ENCODE data around the gene EYA4.

The EYA4 gene

GRCh38 chr6:133242637-133243585, 1.8 kb downstream of the EYA4 start:
- DNase-seq (ENCODE audit: low spot score) = no peak

DNA sequence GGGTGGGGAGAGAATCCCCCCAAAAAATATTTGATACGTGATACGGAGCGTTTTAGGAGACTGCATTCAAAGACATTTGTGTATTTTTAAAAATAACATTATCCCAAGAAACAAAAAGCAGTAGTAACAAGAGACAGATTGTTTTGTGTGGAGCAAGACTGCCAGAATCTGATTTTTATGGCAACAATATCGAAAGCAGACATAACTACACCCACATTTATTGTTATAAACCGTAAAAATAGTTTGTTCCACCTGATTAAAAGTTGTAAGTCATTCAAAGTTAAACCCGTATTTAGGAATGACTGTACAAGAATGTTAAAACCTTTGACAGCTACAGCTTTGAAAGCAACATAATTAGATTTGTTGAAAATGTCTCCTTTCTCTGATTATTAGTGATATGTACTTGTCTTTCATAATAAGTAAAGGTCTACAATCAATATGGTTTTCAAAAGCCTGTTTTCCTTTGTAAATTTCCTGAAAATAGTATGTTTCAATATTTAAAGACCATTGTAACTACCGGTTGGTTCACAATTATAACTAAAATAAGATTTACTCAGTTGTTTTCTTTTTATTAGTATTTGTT, 2.7 kb downstream of the EYA4 start:
- no peak for DNase-seq (ENCODE audit: low spot score)
- no peak for FAIRE-seq

More at GRCh38 chr6:133242637-133243585, 1.8 kb downstream of the EYA4 start:
- no peak for FAIRE-seq

- FAIRE-seq (no peak), DNase-seq (ENCODE audit: low spot score) (no peak)
Measured at GRCh38 chr6:133244519-133244918, 3.4 kb downstream of the EYA4 start.

DNA sequence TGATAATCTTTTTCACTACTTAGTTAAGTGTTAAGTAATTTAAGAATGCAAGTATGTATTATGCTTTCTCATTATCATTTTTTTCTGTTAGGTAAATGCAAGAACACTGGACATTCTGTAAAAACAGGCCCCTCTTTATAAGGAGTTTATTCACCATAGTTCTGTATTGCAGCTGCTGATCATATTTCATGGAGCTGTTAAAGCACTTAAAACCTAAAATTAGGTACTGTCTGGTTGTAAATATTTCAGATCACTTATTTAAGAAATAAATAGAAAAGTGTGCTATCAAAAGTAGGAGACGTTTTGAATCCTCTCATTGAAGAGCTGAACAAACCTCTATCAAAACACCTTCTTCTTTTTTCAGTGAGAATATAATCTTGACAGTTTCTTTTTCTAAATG, 3.9 kb downstream of the EYA4 start:
- FAIRE-seq (no peak), DNase-seq (ENCODE audit: low spot score) (no peak)

DNA sequence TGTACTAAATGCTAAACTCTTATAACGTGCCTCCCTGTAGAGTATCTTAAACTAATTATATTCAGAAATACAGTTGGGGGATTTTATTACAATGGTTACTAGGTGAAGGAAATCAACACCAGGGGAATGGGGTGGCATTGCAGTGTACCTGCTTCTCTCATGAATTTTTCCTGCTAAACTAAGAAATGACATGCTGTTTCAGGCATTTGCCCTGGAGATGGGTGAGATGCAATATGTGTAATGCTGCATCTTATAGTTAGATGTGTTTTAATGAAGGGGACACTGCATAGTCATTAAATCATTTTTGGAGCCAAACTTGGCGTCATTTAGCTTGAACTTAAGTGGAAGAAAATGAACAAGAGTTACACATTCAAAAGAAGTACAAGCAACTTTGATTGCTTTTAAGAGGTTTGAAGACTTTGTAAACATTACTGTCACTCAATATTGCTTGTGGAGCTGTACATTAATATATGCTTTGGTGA, 4.3 kb downstream of the EYA4 start:
- DNase-seq (ENCODE audit: low spot score) (no peak), FAIRE-seq (no peak)

- DNase-seq (ENCODE audit: low spot score) (no peak), FAIRE-seq (no peak)
Measured at GRCh38 chr6:133247581-133247980, 6.4 kb downstream of the EYA4 start.

DNA sequence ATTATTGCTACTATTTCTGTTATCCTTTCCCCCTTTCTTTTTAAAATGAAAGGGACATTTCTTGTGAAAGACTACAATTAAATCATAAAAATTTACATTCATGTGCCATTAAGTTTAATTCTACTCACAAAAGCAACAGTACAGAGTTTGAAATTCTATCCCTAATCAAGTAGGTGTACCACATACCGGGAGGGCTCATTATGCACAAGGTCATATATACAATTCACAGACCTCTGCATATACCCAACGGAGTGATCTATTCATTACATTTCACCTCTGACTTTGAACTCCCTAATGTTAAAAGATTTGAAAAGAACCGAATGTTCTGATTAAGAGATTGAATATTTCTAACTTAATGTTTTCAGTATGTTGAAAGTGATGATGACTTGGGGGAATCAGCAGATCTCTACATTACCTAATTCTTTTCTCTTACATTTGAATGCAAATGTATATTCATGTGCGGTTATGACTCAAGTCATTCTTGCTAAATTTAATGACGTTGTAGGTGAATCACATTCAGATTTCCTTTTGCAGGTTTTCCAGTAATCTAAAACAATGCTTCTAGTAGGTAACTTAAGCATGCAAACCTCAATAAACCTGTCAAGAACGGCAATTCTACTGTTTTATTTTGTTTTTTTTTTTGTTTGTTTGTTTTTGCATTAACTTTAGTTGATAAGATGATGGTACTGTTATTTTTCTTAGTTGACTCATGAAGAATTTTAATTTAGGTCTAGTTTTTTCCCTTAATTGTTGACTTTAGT, 7.3 kb downstream of the EYA4 start:
- no peak for FAIRE-seq

DNA sequence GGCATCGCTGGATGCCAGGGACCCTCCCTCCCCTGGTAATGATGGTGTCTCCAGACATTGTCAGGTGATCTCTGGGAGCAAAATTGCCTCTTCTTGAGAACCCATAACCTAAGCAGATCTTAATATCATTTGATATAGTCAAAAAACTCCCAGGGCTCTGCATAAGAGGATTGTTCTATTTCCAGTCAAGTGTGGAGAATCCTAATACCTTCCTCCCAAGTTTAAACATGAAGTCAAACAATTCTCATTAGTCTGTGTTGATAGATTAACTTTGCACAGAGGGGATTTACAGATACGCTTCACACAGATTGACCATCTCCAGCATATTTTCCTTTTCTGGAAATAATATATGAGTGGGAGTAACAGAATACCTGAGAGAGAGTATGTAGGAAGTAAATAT, 10.5 kb downstream of the EYA4 start:
- DNase-seq (ENCODE audit: low spot score) (no peak), FAIRE-seq (no peak)

More for the DNA sequence above, 7.3 kb downstream of the EYA4 start:
- no peak for DNase-seq (ENCODE audit: low spot score)

- no peak for FAIRE-seq
- DNase-seq (ENCODE audit: low spot score) = no peak
Measured at GRCh38 chr6:133254552-133255228, 13.5 kb downstream of the EYA4 start.

GRCh38 chr6:133257545-133258105, 16.5 kb downstream of the EYA4 start:
- no peak for DNase-seq (ENCODE audit: low spot score)
- no peak for FAIRE-seq

- FAIRE-seq = no peak
Measured at GRCh38 chr6:133259561-133259960, 18.4 kb downstream of the EYA4 start.

DNA sequence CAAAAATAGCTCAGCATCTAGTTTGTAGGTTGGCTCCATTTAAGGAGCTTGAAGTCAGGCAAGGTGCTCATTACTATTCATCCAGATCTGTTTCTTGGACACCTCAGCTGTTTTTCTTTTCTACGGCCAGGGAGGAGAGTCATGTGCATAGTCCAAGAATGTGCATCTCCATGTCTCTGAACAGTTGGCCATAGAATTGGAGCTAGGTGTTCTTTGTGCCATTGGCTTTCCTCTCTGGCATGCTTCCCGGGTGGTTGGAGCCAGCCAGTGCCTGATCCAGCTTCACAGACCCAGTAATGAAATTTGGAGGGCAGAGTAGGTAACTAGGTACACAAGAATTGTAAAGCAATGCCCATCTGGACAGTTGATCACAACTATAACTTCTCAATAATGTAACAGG, 21.6 kb downstream of the EYA4 start:
- FAIRE-seq (no peak), DNase-seq (ENCODE audit: low spot score) (no peak)

More at GRCh38 chr6:133259561-133259960, 18.4 kb downstream of the EYA4 start:
- DNase-seq (ENCODE audit: low spot score) = no peak

GRCh38 chr6:133265066-133265465, 23.9 kb downstream of the EYA4 start:
- no peak for FAIRE-seq
- no peak for DNase-seq (ENCODE audit: low spot score)

DNA sequence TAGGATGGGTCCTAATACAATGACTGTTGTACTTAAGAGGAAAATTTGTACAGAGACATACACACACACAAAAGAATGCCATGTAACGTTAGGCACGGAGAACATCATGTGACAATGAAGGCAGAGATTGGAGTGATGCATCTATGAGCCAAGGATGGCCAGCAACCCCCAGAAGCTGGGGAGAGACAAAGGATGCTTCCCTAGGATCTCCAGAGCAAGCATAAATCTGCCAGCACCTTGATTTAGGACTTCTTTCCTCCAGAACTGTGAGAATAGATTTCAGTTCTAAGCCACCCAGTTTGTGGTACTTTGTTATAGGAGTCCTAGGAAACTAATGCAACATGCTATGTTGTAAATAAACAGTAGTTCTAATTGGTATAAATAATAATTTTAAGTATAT, 25.0 kb downstream of the EYA4 start:
- FAIRE-seq (no peak), DNase-seq (ENCODE audit: low spot score) (no peak)

DNA sequence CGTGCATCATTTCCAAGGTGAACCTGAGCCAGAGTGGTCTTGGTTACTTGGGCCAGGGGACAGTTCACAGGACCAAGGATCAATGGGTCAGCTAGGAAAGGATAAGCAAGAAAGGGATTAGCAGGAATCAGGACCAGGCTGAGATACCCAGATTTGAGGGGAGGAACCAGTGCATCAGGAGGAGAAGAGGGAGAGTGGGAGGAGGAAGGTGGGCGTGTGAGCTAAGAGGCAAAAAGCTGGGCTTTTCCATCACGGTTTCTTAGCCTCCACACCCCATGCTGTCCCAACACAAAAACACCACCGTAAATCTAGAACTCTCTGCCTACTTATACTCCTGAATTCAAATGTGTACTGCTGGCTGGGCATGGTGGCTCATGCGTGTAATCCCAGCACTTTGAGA, 27.5 kb downstream of the EYA4 start:
- no peak for DNase-seq (ENCODE audit: low spot score)
- FAIRE-seq = no peak

GRCh38 chr6:133274813-133275212, 33.7 kb downstream of the EYA4 start:
- no peak for DNase-seq (ENCODE audit: low spot score)
- no peak for FAIRE-seq

GRCh38 chr6:133275213-133275612, 34.1 kb downstream of the EYA4 start:
- FAIRE-seq (no peak), DNase-seq (ENCODE audit: low spot score) (no peak)

GRCh38 chr6:133277228-133277899, 36.2 kb downstream of the EYA4 start:
- FAIRE-seq (no peak), DNase-seq (ENCODE audit: low spot score) (no peak)

DNA sequence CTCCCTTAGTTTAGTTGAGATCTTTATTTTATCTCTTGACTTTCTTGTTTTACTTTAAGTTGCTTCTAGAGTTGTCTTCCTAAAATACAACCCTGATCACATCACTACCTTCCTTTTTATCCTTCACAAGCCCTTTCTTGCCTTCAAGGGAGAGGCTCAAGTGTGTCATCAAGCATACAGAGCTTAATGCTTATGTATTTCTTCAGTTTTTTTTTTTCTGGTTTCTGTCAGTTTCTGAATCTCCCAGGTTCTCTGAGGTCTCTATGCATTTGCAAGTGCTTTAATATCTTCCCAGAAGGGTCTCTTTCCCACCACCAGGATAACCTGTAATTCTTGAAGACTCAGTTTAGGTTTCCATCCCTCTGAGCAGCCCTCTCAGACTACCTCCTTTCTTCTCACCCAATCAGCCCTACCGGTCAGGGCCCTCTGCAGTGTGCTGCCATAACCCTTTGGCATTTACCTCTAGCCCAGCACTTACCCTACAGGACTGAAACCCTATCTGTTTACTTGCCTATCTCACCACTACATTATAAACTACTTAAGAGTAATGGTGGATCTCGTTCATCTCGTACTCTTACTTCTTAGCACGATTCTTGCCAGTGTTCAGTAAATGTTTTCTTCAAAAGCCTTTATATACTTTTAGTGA, 36.9 kb downstream of the EYA4 start:
- DNase-seq (ENCODE audit: low spot score) (no peak), FAIRE-seq (no peak)

DNA sequence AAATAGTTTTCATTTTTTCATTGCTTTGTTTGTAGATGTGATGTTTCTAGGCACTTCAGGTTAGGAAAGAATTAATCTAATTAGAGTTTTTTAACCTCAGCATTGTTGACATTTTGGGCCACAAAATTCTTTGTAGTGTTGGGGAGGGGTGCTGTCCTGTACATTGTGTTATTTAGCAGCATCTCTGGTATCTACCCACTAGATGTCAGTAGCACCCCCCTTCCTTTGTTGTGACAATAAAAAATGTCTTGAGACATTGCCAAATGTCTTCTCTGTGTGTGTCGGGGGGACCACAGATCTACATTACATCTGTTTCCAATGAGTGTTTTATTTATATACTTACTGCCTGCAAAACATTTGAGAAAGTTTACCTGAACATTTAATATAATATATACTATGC, 45.6 kb downstream of the EYA4 start:
- FAIRE-seq = no peak
- peak; percentile 5 for DNase-seq (ENCODE audit: low spot score)

All from urothelium cell line (cell line).